DND-41 (cell line): Measurements from ENCODE around the gene SMAGP.

ENCODE experiments used
- EZH2 ChIP-seq: IDR thresholded peaks from 3 replicates; pipeline ENCODE4 v1.6.1; 2012; ENCODE audit warnings: borderline replicate concordance, low read depth, mild to moderate bottlenecking, moderate library complexity, low read length, inconsistent platforms; ENCODE audit not compliant: severe bottlenecking
- TF ChIP-seq, protein P1 (sequence below): IDR thresholded peaks from 2 replicates; pipeline ENCODE4 v1.5.1; 2012; ENCODE audit warnings: borderline replicate concordance, low read length, moderate library complexity, mild to moderate bottlenecking; ENCODE audit not compliant: poor library complexity, severe bottlenecking; ENCODE audit errors: extremely low read depth

DNA sequence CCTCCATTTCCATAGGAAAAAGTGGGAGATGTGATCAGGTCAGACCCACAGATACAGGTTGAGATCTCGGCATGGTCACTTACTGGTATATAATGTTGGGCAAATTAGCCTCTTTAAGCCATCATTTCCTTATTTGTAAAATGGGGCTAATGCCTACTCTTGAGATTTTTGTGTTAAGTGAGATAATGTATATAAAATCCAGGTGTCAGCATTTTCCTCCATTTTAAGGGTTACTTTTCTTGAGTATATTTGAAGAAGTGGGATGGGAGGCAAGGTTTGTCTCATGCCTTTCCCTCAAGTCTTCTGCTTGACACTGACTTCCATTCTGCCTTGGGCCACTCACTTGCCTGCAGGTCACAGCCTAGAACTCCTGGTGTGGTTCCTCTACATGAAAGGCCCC, 42.3 kb downstream of the SMAGP start:
- TF ChIP-seq, protein P1, sequence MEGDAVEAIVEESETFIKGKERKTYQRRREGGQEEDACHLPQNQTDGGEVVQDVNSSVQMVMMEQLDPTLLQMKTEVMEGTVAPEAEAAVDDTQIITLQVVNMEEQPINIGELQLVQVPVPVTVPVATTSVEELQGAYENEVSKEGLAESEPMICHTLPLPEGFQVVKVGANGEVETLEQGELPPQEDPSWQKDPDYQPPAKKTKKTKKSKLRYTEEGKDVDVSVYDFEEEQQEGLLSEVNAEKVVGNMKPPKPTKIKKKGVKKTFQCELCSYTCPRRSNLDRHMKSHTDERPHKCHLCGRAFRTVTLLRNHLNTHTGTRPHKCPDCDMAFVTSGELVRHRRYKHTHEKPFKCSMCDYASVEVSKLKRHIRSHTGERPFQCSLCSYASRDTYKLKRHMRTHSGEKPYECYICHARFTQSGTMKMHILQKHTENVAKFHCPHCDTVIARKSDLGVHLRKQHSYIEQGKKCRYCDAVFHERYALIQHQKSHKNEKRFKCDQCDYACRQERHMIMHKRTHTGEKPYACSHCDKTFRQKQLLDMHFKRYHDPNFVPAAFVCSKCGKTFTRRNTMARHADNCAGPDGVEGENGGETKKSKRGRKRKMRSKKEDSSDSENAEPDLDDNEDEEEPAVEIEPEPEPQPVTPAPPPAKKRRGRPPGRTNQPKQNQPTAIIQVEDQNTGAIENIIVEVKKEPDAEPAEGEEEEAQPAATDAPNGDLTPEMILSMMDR, result no peak
- no peak for TF ChIP-seq EZH2
